Transverse colon (tissue), 3 donors: Measurements from ENCODE around the gene RPS2.

Experiments used
- POLR2A ChIP-seq: fragments of 450-650 bp; IDR thresholded peaks from one replicate; pipeline ENCODE4 v1.6.1; 2016; ENCODE audit warnings: antibody characterized with exemption, mild to moderate bottlenecking, moderate library complexity
- TF ChIP-seq, protein P1 (sequence below), 5 experiments: fragments of 200-600 bp in 3 of 5; fragments of 450-650 bp in 2 of 5; sonication (generic) in 3 of 5; IDR thresholded peaks; 1 replicate in 2 of 5; 2 replicates in 3 of 5; pipeline ENCODE4 v1.5.1; 2016 to 2017; ENCODE audit warnings: antibody characterized with exemption in 5 of 5, inconsistent platforms in 3 of 5, mild to moderate bottlenecking in 2 of 5, moderate library complexity in 1 of 5

DNA sequence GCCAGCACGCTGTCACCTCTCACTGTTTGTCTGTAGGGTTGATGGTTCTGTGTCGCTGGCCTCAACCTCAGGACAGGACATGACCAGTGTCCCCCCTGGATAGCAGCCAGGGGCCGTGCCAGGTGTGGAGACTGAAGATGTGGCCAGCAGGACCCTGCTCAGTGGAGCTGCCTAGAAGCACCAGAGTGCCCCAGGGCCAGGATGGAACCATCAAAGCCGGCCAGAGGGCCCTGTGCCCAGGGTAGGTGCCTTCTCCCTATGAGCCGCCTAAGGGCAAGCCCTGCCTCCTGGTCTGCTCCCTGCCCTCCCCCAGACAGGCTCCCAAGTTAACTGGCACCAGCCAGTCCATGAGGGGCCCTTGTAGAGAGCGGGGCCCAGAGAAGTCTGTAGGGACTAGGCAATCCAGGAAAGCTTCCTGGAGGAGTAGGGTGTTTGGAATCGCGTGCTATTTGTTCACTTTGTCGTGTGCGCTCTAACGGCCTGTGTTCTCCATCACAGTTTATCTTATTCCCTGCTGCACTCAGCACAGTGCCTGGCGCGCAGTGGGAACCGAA is 5.8 kb downstream of the RPS2 start:
- TF ChIP-seq, protein P1, sequence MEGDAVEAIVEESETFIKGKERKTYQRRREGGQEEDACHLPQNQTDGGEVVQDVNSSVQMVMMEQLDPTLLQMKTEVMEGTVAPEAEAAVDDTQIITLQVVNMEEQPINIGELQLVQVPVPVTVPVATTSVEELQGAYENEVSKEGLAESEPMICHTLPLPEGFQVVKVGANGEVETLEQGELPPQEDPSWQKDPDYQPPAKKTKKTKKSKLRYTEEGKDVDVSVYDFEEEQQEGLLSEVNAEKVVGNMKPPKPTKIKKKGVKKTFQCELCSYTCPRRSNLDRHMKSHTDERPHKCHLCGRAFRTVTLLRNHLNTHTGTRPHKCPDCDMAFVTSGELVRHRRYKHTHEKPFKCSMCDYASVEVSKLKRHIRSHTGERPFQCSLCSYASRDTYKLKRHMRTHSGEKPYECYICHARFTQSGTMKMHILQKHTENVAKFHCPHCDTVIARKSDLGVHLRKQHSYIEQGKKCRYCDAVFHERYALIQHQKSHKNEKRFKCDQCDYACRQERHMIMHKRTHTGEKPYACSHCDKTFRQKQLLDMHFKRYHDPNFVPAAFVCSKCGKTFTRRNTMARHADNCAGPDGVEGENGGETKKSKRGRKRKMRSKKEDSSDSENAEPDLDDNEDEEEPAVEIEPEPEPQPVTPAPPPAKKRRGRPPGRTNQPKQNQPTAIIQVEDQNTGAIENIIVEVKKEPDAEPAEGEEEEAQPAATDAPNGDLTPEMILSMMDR (IDR thresholded peaks at IDR 0.05) = no peak
- no peak for TF ChIP-seq POLR2A
